ENCODE data around the gene STEAP1. TPM values are rescaled to one million over a fixed set of nuclear protein-coding genes. Genes with fewer than 3 reads are reported as not detected.

STEAP1 gene
- total RNA-seq, 1 experiment from 2014 or later, result 41.8 TPM

GRCh38 chr7:90210475-90210874, 56.2 kb downstream of the STEAP1 start:
- intact Hi-C loops (cut with micrococcal nuclease; ENCODE audit: unreplicated experiment), result loop anchor here (5.0 kb wide), 1 partner anchor 38 kb away; no protein-coding TSS in a partner anchor
- TF ChIP-seq, protein P1, sequence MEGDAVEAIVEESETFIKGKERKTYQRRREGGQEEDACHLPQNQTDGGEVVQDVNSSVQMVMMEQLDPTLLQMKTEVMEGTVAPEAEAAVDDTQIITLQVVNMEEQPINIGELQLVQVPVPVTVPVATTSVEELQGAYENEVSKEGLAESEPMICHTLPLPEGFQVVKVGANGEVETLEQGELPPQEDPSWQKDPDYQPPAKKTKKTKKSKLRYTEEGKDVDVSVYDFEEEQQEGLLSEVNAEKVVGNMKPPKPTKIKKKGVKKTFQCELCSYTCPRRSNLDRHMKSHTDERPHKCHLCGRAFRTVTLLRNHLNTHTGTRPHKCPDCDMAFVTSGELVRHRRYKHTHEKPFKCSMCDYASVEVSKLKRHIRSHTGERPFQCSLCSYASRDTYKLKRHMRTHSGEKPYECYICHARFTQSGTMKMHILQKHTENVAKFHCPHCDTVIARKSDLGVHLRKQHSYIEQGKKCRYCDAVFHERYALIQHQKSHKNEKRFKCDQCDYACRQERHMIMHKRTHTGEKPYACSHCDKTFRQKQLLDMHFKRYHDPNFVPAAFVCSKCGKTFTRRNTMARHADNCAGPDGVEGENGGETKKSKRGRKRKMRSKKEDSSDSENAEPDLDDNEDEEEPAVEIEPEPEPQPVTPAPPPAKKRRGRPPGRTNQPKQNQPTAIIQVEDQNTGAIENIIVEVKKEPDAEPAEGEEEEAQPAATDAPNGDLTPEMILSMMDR (IDR thresholded peaks at IDR 0.05; ENCODE audit: unreplicated experiment), result no peak
- Mint-ChIP-seq H3K4me1 (ENCODE audit: low read depth, unreplicated experiment) (no peaks in the 10 kb centered on the region), H3K9me3 (ENCODE audit: low read depth, unreplicated experiment) (no peaks in the 10 kb centered on the region), H3K27me3 (ENCODE audit: unreplicated experiment) (no peaks in the 10 kb centered on the region), H3K27ac (ENCODE audit: unreplicated experiment) (peak overlapping the region; percentile 94), H3K4me3 (ENCODE audit: low read depth, unreplicated experiment) (no peak overlapping the region), H3K36me3 (ENCODE audit: insufficient read depth, unreplicated experiment) (no peaks in the 10 kb centered on the region)
- no peak for DNase-seq
- no TSS peak for BruUV-seq (replicated peaks)
- CTCF ChIA-PET, result interaction anchor here (2.3 kb wide), 1 partner anchor 20 kb away, joined by 4 read pairs; no protein-coding TSS in a partner anchor

DNA sequence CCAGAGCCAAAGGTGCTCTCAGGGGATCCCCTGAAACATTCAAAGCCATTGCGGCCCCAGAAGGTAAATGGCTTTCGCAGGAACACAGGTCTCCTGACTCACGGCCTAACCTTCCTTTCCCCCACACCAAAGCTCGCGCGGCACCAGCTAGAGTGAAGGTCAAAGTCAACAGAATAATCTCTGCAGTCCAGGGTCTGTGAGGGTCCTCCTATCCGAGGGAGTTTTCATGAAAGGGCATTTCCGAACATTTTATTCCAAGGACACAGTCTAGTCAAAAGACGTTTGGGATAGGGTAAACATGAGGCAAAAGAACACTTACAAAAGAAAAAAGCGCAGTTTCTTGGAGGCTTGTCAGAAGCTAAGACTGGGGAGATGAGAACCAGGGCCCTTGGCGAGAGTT, 56.7 kb downstream of the STEAP1 start:
- TF ChIP-seq, protein P1 (IDR thresholded peaks at IDR 0.05; ENCODE audit: unreplicated experiment), result no peak
- Mint-ChIP-seq H3K27me3 (ENCODE audit: unreplicated experiment) (no peaks in the 10 kb centered on the region), H3K9me3 (ENCODE audit: low read depth, unreplicated experiment) (no peaks in the 10 kb centered on the region), H3K4me1 (ENCODE audit: low read depth, unreplicated experiment) (peaks cover 3% of the 10 kb centered on the region), H3K27ac (ENCODE audit: unreplicated experiment) (peak overlapping the region; percentile 94), H3K36me3 (ENCODE audit: insufficient read depth, unreplicated experiment) (peaks cover under 1% of the 10 kb centered on the region), H3K4me3 (ENCODE audit: low read depth, unreplicated experiment) (no peak overlapping the region)
- CTCF ChIA-PET, result interaction anchor here (0.8 to 2.3 kb wide), 9 partner anchors 18 to 57 kb away, joined by 3 to 17 read pairs (median 4); partner anchors contain the start of gene STEAP1
- TSS peak; percentile 73 for BruUV-seq (replicated peaks)
- intact Hi-C loops (cut with micrococcal nuclease; ENCODE audit: unreplicated experiment), result loop anchor here (5.0 kb wide), 1 partner anchor 39 kb away; no protein-coding TSS in a partner anchor
- DNase-seq, result no peak

- TF ChIP-seq, protein P1 (IDR thresholded peaks at IDR 0.05; ENCODE audit: unreplicated experiment), result peak; percentile 54
- Mint-ChIP-seq H3K36me3 (ENCODE audit: insufficient read depth, unreplicated experiment) (peaks cover 5% of the 10 kb centered on the region), H3K27me3 (ENCODE audit: unreplicated experiment) (no peaks in the 10 kb centered on the region), H3K9me3 (ENCODE audit: low read depth, unreplicated experiment) (no peaks in the 10 kb centered on the region), H3K27ac (ENCODE audit: unreplicated experiment) (peak within 1 kb of the TSS; percentile 94), H3K4me1 (ENCODE audit: low read depth, unreplicated experiment) (peaks cover 8% of the 10 kb centered on the region), H3K4me3 (ENCODE audit: low read depth, unreplicated experiment) (no peak within 1 kb of the TSS)
- CTCF ChIA-PET, result interaction anchor here (0.7 to 2.3 kb wide), 11 partner anchors 12 to 58 kb away, joined by 3 to 17 read pairs (median 4); partner anchors contain the start of gene STEAP1
- BruUV-seq (replicated peaks), result no TSS peak
- intact Hi-C loops (cut with micrococcal nuclease; ENCODE audit: unreplicated experiment), result loop anchor here (2.0 to 5.0 kb wide), 4 partner anchors 17 to 57 kb away; partner anchors contain the start of gene STEAP1
- DNase-seq, result peak; percentile 90
Measured at GRCh38 chr7:90211391-90212148, 57.3 kb downstream of the STEAP1 start, which contains the start of gene STEAP2. STEAP2 (plus strand) TSS chr7:90211740; CDS start chr7:90225083, 13,343 bp downstream.

- Mint-ChIP-seq H3K27ac (ENCODE audit: unreplicated experiment) (peak overlapping the region; percentile 94), H3K27me3 (ENCODE audit: unreplicated experiment) (no peaks in the 10 kb centered on the region), H3K4me3 (ENCODE audit: low read depth, unreplicated experiment) (no peak overlapping the region), H3K4me1 (ENCODE audit: low read depth, unreplicated experiment) (peaks cover 8% of the 10 kb centered on the region), H3K9me3 (ENCODE audit: low read depth, unreplicated experiment) (no peaks in the 10 kb centered on the region), H3K36me3 (ENCODE audit: insufficient read depth, unreplicated experiment) (peaks cover 5% of the 10 kb centered on the region)
- CTCF ChIA-PET, result interaction anchor here (0.7 to 2.3 kb wide), 9 partner anchors 11 to 59 kb away, joined by 3 to 17 read pairs (median 4); partner anchors contain the start of gene STEAP1
- BruUV-seq (replicated peaks), result no TSS peak
- TF ChIP-seq, protein P1 (IDR thresholded peaks at IDR 0.05; ENCODE audit: unreplicated experiment), result no peak
- no peak for DNase-seq
- intact Hi-C loops (cut with micrococcal nuclease; ENCODE audit: unreplicated experiment), result loop anchor here (2.0 to 5.0 kb wide), 4 partner anchors 17 to 57 kb away; partner anchors contain the start of gene STEAP1
Measured at GRCh38 chr7:90212149-90212495, 57.9 kb downstream of the STEAP1 start.
